HG03442 (cell line): ENCODE measurements around the gene ATE1.
"Not testable (repeated sequence)": the region's sequence is repeated elsewhere in the genome, so short reads cannot be mapped to it uniquely, and the experiment has no call there.

Experiments used
- ATAC-seq: cut with Tn5 transposase; IDR thresholded peaks from one replicate; pipeline ENCODE4 v1.9.1; 2021; ENCODE audit warnings: mild to moderate bottlenecking, moderate library complexity; ENCODE audit not compliant: unreplicated experiment

Gene ATE1

DNA sequence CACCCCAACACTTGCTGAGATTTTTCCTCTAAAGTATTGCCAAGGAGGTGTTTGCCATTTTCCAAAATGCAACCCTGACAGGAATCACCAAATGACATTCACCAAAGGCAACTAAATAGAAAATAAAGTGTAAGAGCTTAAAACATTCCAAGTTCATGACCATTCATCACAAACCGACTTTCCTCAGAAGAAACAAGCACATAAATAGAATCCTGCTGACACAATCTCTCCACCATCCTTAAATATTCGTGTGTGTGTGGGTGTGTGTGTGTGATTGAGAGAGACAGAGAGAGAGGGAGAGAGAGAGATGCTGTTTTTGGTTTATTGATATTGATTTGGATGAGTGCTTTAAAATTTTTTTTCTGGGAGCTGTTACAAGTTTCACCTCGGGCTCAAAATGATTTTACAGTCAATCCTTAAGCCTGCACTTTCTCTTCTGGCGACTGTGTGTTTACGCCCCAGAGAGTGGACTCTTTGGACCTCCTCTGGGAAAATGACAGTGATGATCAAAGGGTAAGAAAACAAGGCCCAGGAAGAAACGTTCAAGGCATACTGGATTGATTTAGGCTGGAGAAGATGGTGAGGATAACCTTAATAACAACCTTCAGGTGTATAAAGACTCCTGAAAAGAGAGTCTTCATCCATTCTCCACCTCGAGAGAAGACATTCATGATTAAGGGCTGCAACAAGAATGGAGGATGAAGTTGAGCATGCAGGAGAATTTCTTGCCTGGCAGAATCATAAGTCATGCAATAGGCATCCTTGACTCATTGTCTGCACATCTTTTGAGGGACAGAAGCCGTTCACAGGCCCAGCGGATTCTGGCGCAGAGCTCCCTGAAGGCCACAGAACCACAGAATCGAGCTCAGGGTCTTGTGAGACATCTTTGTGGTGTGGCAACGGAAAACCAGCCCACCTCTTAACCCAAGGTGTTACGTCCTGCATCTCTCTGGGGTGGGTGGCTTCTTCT is 225.2 kb downstream of the ATE1 start:
- no peak for ATAC-seq

DNA sequence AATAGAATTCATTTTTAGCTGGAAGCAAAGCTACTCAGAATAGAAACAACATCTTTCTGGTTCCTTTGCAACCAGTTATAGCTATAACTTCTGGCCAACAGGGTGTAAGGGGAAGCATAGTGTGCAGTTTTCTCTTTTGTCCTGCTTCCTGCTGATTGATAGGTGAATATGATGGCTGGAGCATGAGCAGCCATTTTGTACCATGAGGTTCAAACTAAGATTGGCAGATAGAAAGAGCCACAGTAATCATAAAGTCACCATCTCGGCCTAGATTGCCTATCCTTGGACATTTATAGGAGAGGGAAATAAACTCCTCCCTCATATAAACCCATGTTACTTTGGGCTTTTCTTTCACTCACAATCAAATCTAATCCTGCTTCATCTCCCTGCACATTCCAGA is 227.4 kb downstream of the ATE1 start:
- ATAC-seq: no peak

DNA sequence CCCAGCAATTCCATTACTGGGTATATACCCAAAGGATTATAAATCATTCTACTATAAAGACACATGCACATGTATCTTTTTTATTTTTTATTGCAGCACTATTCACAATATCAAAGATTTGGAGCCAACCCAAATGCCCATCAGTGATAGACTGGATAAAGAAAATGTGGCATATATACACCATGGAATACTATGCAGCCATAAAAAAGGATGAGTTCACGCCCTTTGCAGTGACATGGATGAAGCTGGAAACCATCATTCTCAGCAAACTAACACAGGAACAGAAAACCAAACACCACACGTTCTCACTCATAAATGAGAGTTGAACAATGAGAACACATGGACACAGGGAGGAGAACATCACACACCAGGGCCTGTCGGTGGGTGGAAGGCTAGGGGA is 228.1 kb downstream of the ATE1 start:
- ATAC-seq: not testable (repeated sequence)

DNA sequence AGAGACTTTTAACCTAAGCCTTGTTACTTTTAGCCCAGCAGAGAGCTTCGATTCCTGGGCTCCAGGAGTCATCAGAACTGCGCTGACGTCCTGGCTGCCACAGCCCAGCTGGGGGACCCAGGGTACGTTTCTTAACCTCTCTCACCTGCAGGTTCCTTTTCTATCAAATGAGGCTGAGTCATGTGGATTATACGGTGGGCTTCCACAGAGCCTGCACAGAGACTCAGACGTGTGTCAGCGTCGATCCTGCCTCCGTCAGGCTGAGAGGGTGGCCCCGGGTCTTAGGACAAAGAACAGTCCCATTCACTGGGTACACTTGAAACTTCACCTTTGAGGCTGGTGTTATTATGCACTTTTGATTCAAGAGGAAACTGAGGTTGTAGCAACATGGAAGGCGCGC is 228.9 kb downstream of the ATE1 start:
- ATAC-seq: no peak

GRCh38 chr10:121698336-121698735 is 229.5 kb downstream of the ATE1 start:
- ATAC-seq: no peak

- ATAC-seq: no peak
These were observed 231.0 kb downstream of the ATE1 start for GRCh38 chr10:121696854-121697253.

DNA sequence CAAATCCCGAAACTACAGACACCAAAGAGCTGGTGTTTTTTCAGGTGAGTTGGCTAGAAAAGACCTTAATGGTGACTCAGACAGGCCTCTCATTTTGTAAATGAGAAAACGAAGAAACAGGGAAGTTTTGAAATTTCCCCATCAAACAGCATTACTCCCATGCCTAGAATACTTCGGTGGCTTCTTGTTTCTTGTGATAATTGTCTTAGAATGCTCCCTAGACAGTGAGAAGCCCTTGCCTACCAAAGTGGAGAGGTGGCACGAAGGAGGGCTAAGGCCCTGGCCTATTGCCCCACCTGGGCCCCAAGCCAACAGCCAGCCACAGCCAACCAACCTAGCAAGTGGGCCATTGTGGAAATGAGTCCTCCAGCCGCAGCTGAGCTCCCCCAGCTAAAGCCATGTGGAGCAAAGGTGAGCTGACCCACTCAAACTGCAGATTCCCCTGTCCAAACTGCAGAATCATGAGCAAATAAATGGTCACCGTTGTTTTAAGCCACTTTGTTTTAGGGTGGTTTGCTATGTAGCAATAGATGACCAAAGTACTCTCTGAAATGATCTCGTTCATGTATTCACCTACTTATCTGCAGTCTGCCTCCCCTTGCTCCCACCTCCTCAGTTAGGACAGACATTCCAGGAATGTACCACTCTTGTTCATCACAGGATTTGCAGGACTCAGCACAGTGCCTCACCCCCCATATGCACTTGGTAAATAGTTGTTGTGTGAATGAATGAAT is 231.9 kb downstream of the ATE1 start:
- no peak for ATAC-seq

GRCh38 chr10:121694966-121695643 is 232.7 kb downstream of the ATE1 start:
- ATAC-seq: no peak

DNA sequence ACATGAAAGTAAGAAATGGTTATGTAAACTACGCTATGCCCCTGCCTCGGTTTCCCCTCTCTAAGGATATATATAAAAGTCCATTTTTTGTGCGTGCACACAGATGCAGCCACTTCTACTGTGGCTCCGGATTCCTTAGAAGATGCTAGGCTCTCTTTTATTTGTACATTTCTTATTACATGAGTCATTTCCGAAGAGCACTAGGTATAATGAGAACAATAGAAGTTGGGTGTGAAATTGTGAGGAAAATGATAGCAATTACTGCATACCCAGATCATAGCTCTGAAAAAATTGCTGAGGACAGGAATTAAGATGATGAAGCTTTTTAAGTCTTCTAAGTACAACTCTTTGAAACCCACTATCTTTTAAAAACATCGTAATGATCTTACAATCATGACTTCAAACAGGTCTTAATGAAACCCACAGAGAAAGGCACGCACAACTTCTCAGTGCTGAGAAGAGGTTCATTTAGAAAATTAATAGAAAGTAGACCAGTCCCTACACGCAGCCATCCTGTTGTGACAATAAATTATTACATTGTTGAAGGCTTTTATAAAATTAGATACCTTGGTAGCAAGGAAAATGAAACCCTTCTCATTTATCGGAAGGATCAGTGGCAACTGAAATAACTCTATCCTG is 233.4 kb downstream of the ATE1 start:
- no peak for ATAC-seq

DNA sequence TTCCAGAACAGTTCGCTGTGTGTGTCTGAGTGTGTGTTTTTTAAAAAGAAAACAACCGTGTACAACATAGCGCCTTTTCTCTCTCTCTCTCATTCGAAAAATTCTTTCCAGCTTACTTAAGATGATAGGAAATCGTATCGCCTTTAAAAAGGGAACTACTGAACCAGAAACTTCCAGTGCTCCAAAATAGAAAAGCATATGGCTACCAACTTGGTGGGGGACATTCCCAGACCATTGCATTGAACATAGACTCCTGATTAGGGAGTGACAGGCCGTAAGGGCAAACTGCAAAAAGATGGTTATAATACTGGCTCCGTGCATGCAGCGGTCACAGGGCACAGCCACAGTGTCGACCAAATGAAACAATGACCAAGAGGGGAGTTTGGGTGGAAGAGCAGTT is 235.2 kb downstream of the ATE1 start:
- no peak for ATAC-seq

DNA sequence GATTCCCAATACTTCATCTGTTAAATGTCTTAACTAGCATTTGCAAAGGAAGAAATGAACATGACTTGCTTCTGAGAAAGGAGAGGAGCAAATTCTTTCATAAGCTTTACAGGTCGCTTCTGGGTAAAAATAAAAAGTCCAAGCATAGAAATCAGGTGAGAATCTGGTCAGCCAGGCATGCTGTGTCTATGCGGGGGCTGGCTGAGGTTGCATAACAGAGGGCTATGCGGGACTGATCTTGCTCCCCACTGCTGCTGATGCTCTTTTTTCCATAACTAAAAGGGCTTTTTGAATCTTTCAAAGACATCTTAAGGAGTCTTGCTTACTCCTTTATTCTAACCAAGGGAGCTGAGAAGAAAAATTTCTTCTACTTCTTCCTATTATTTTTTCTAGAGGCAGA is 236.9 kb downstream of the ATE1 start:
- ATAC-seq: no peak
